ENCODE data around the gene PUS7.

- TF ChIP-seq EZH2 (IDR thresholded peaks at IDR 0.05; ENCODE audit: insufficient read depth, poor library complexity, severe bottlenecking) (no peak), EZH2phosphoT487 (IDR thresholded peaks at IDR 0.05; ENCODE audit: insufficient read depth, low read depth) (no peak)
Observed at GRCh38 chr7:105478606-105479005, 43.5 kb downstream of the PUS7 start.
